Memory B cell (primary cell): ENCODE results near the gene NLGN1.
"Not testable (repeated sequence)": the region's sequence is repeated elsewhere in the genome, so short reads cannot be mapped to it uniquely, and the experiment has no call there.

Experiments
- ATAC-seq: fragments of 150-1000 bp; cut with Tn5 transposase; 2 replicates; pipeline ENCODE4 v1.10.0; 2021; ENCODE audit warnings: low read depth, mild to moderate bottlenecking, moderate library complexity
- DNase-seq, 2 donors: peaks; one replicate each; pipeline ENCODE4 v3.0.0; 2022; ENCODE audit warnings: low spot score in 2 of 2
- H3K27ac Mint-ChIP-seq: one replicate; pipeline ENCODE4 v1.8.0; 2022; ENCODE audit warnings: mild to moderate bottlenecking, moderate library complexity, mixed read lengths
- H3K27me3 Mint-ChIP-seq: one replicate; pipeline ENCODE4 v1.8.0; 2022; ENCODE audit warnings: mixed read lengths
- H3K36me3 Mint-ChIP-seq: one replicate; pipeline ENCODE4 v1.8.0; 2022; ENCODE audit warnings: mild to moderate bottlenecking, mixed read lengths
- H3K4me1 Mint-ChIP-seq: one replicate; pipeline ENCODE4 v1.8.0; 2022; ENCODE audit warnings: mixed read lengths
- H3K4me3 Mint-ChIP-seq: one replicate; pipeline ENCODE4 v1.8.0; 2022; ENCODE audit warnings: mild to moderate bottlenecking, moderate library complexity, mixed read lengths
- H3K9me3 Mint-ChIP-seq: one replicate; pipeline ENCODE4 v1.8.0; 2022; ENCODE audit warnings: mixed read lengths

Gene NLGN1

GRCh38 chr3:173465898-173466678 is 68.5 kb downstream of the NLGN1 start:
- no peaks in the 10 kb centered on the region for H3K4me1 Mint-ChIP-seq
- ATAC-seq = no peak
- no peak overlapping the region for H3K4me3 Mint-ChIP-seq
- H3K27ac Mint-ChIP-seq = no peak overlapping the region
- DNase-seq = no peak
- H3K36me3 Mint-ChIP-seq = no peaks in the 10 kb centered on the region
- H3K9me3 Mint-ChIP-seq = no peaks in the 10 kb centered on the region
- no peaks in the 10 kb centered on the region for H3K27me3 Mint-ChIP-seq

- H3K4me1 Mint-ChIP-seq = no peaks in the 10 kb centered on the region
- no peaks in the 10 kb centered on the region for H3K9me3 Mint-ChIP-seq
- no peak overlapping the region for H3K4me3 Mint-ChIP-seq
- H3K27ac Mint-ChIP-seq = no peak overlapping the region
- no peaks in the 10 kb centered on the region for H3K36me3 Mint-ChIP-seq
- H3K27me3 Mint-ChIP-seq = no peaks in the 10 kb centered on the region
- ATAC-seq (no peak), DNase-seq (no peak)
These were observed 70.0 kb downstream of the NLGN1 start for GRCh38 chr3:173467501-173467900.

GRCh38 chr3:173473237-173473636 is 75.7 kb downstream of the NLGN1 start:
- Mint-ChIP-seq H3K36me3 (no peaks in the 10 kb centered on the region), H3K27me3 (no peaks in the 10 kb centered on the region), H3K9me3 (peaks cover 7% of the 10 kb centered on the region), H3K4me1 (no peaks in the 10 kb centered on the region), H3K27ac (no peak overlapping the region), H3K4me3 (no peak overlapping the region)
- DNase-seq (no peak), ATAC-seq (no peak)

GRCh38 chr3:173479301-173479700 is 81.8 kb downstream of the NLGN1 start:
- H3K36me3 Mint-ChIP-seq = no peaks in the 10 kb centered on the region
- H3K27ac Mint-ChIP-seq = no peak overlapping the region
- H3K27me3 Mint-ChIP-seq = no peaks in the 10 kb centered on the region
- DNase-seq = no peak
- no peak overlapping the region for H3K4me3 Mint-ChIP-seq
- H3K9me3 Mint-ChIP-seq = peaks cover 10% of the 10 kb centered on the region
- H3K4me1 Mint-ChIP-seq = no peaks in the 10 kb centered on the region
- no peak for ATAC-seq

- ATAC-seq = no peak
- Mint-ChIP-seq H3K4me3 (no peak overlapping the region), H3K27ac (no peak overlapping the region), H3K36me3 (no peaks in the 10 kb centered on the region), H3K27me3 (no peaks in the 10 kb centered on the region), H3K9me3 (peaks cover 5% of the 10 kb centered on the region), H3K4me1 (no peaks in the 10 kb centered on the region)
- no peak for DNase-seq
These were observed 104.5 kb downstream of the NLGN1 start for GRCh38 chr3:173501931-173502489.

GRCh38 chr3:173502983-173503568 is 105.5 kb downstream of the NLGN1 start:
- peaks cover 5% of the 10 kb centered on the region for H3K9me3 Mint-ChIP-seq
- H3K4me1 Mint-ChIP-seq = no peaks in the 10 kb centered on the region
- no peaks in the 10 kb centered on the region for H3K27me3 Mint-ChIP-seq
- no peak for DNase-seq
- H3K27ac Mint-ChIP-seq = no peak overlapping the region
- no peak for ATAC-seq
- H3K36me3 Mint-ChIP-seq = no peaks in the 10 kb centered on the region
- H3K4me3 Mint-ChIP-seq = no peak overlapping the region

- Mint-ChIP-seq H3K9me3 (no peaks in the 10 kb centered on the region), H3K4me3 (no peak overlapping the region), H3K27ac (no peak overlapping the region), H3K36me3 (no peaks in the 10 kb centered on the region), H3K4me1 (no peaks in the 10 kb centered on the region), H3K27me3 (no peaks in the 10 kb centered on the region)
- DNase-seq = no peak
- no peak for ATAC-seq
These were observed 113.0 kb downstream of the NLGN1 start for GRCh38 chr3:173510565-173510964.

- no peak for DNase-seq
- Mint-ChIP-seq H3K27me3 (no peaks in the 10 kb centered on the region), H3K9me3 (no peaks in the 10 kb centered on the region), H3K36me3 (no peaks in the 10 kb centered on the region), H3K4me3 (no peak overlapping the region), H3K27ac (no peak overlapping the region), H3K4me1 (no peaks in the 10 kb centered on the region)
- ATAC-seq = no peak
These were observed 115.6 kb downstream of the NLGN1 start for GRCh38 chr3:173513123-173513522.

- no peak for DNase-seq
- peaks cover 15% of the 10 kb centered on the region for H3K9me3 Mint-ChIP-seq
These were observed 131.6 kb downstream of the NLGN1 start for GRCh38 chr3:173529062-173529711.

GRCh38 chr3:173531602-173532001 is 134.1 kb downstream of the NLGN1 start:
- Mint-ChIP-seq H3K36me3 (no peaks in the 10 kb centered on the region), H3K4me3 (no peak overlapping the region), H3K27ac (no peak overlapping the region), H3K9me3 (peaks cover 7% of the 10 kb centered on the region), H3K4me1 (no peaks in the 10 kb centered on the region), H3K27me3 (no peaks in the 10 kb centered on the region)
- DNase-seq (no peak), ATAC-seq (no peak)

More at GRCh38 chr3:173529062-173529711, 131.6 kb downstream of the NLGN1 start:
- no peak overlapping the region for H3K4me3 Mint-ChIP-seq
- no peak overlapping the region for H3K27ac Mint-ChIP-seq
- H3K4me1 Mint-ChIP-seq = no peaks in the 10 kb centered on the region
- no peaks in the 10 kb centered on the region for H3K36me3 Mint-ChIP-seq
- no peak for ATAC-seq
- no peaks in the 10 kb centered on the region for H3K27me3 Mint-ChIP-seq

GRCh38 chr3:173538410-173538809 is 140.9 kb downstream of the NLGN1 start:
- H3K27ac Mint-ChIP-seq = no peak overlapping the region
- H3K4me1 Mint-ChIP-seq = no peaks in the 10 kb centered on the region
- no peak overlapping the region for H3K4me3 Mint-ChIP-seq
- H3K27me3 Mint-ChIP-seq = no peaks in the 10 kb centered on the region
- DNase-seq = no peak
- H3K9me3 Mint-ChIP-seq = no peaks in the 10 kb centered on the region
- no peak for ATAC-seq
- no peaks in the 10 kb centered on the region for H3K36me3 Mint-ChIP-seq

GRCh38 chr3:173545590-173545989 is 148.0 kb downstream of the NLGN1 start:
- not testable (repeated sequence) for DNase-seq, H3K27ac Mint-ChIP-seq, ATAC-seq, H3K4me1 Mint-ChIP-seq, H3K9me3 Mint-ChIP-seq, H3K27me3 Mint-ChIP-seq, H3K36me3 Mint-ChIP-seq, H3K4me3 Mint-ChIP-seq

- no peak for ATAC-seq
- no peak for DNase-seq
- H3K27me3 Mint-ChIP-seq = no peaks in the 10 kb centered on the region
- no peak overlapping the region for H3K27ac Mint-ChIP-seq
- H3K9me3 Mint-ChIP-seq = peaks cover 5% of the 10 kb centered on the region
- no peaks in the 10 kb centered on the region for H3K36me3 Mint-ChIP-seq
- H3K4me3 Mint-ChIP-seq = no peak overlapping the region
- H3K4me1 Mint-ChIP-seq = no peaks in the 10 kb centered on the region
These were observed 149.5 kb downstream of the NLGN1 start for GRCh38 chr3:173547070-173547469.

GRCh38 chr3:173548261-173548660 is 150.7 kb downstream of the NLGN1 start:
- DNase-seq = no peak

More at GRCh38 chr3:173548261-173548660, 150.7 kb downstream of the NLGN1 start:
- Mint-ChIP-seq H3K27me3 (no peaks in the 10 kb centered on the region), H3K27ac (no peak overlapping the region), H3K9me3 (peaks cover 5% of the 10 kb centered on the region), H3K4me1 (no peaks in the 10 kb centered on the region), H3K4me3 (no peak overlapping the region), H3K36me3 (no peaks in the 10 kb centered on the region)
- no peak for ATAC-seq
